Suppressor macrophage treated with lipopolysaccharide for 4 hours (primary cell): ENCODE data around the gene ILDR2.

Experiments
- DNase-seq: peaks from one replicate; pipeline ENCODE4 v3.0.0-alpha.2; 2020

Gene ILDR2

GRCh38 chr1:166969074-166969677 lies 6.2 kb downstream of the ILDR2 start:
- peak; percentile 15 for DNase-seq

GRCh38 chr1:166960858-166961474 lies 14.4 kb downstream of the ILDR2 start:
- DNase-seq = no peak

DNA sequence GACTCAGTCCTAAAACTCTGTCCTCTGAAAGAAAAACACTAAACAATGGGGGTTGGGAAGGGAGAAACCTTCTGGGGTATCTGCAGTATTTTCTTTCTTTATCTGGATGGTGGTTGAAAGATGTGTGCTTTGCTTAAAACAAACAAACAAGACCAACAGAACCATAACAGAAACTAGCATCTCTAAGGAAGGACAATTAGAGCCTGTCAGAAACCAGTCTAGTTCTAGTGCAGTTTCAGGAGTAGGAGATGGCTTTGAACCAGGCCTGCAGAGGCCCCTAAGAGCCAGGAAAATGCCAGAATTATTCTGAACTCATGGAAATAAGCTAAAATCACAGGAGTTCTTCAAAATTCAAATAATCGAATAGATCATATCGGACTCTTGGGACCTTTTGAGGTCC lies 18.5 kb downstream of the ILDR2 start:
- DNase-seq = no peak

GRCh38 chr1:166956057-166956850 lies 19.1 kb downstream of the ILDR2 start:
- no peak for DNase-seq

DNA sequence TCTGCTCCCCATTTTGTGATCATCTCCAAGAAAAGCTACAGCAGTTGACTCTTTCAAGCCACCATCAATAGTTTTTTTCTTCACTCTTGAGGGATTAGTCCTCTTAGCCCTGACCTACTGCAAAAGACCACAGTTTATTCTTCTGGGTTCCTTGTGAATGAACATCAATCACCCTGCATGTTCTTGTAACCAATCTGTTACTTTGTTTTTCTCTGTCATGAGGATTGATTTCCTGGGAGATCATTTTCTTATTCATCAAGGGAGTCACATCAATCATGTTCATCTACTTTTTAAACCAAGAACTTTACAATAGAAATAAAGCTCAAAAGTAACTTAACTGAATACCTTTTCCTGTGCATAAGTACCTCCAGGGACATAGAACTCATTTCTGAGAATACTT lies 21.8 kb downstream of the ILDR2 start:
- DNase-seq = no peak

GRCh38 chr1:166952002-166952746 lies 23.2 kb downstream of the ILDR2 start:
- no peak for DNase-seq

DNA sequence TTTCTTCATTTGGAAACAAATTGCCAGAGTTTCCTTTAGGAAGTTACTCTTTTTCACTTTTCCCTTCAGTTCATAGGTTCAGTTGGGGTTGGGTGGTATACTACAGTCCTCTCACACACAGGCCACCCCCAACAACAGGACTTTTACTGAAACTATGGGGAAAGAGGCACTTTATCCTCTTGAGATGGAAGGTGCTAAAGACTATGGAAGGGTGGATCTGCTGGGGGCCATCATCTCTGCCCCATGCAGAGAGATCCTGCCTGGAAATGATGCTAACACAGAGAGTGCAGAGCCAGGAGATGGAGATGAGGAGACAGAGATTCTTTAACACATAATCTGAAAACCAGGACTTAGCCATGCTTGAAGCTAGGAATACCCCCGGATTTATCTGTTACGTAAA lies 24.3 kb downstream of the ILDR2 start:
- no peak for DNase-seq

- no peak for DNase-seq
Observed at GRCh38 chr1:166950156-166950555, 25.2 kb downstream of the ILDR2 start.

GRCh38 chr1:166948856-166949350 lies 26.4 kb downstream of the ILDR2 start:
- no peak for DNase-seq

GRCh38 chr1:166947398-166948043 lies 27.8 kb downstream of the ILDR2 start:
- peak; percentile 26 for DNase-seq

GRCh38 chr1:166944186-166944967 lies 31.0 kb downstream of the ILDR2 start:
- DNase-seq = no peak

- no peak for DNase-seq
Observed at GRCh38 chr1:166939741-166940375, 35.5 kb downstream of the ILDR2 start.

GRCh38 chr1:166937962-166938361 lies 37.4 kb downstream of the ILDR2 start:
- no peak for DNase-seq

DNA sequence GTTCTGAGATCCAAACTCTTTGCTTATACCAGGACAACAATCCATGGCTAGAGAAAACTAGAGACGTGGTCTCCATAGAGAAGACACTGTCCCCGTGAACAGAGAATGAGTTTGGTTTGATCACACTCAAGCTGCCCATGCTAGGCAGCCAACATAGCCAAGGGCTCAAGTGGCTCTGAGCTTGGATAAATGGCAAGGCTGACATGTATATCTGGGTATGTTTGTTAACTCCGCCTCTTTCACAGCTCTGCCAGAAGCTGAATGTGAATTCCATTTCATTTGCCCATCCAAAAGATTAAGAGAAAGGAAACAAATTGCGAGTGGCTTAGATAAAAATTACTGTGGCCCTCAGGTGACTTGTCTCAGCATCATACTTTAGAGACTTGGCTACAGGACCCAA lies 38.0 kb downstream of the ILDR2 start:
- DNase-seq = no peak

- no peak for DNase-seq
Observed at GRCh38 chr1:166933633-166934032, 41.7 kb downstream of the ILDR2 start.

DNA sequence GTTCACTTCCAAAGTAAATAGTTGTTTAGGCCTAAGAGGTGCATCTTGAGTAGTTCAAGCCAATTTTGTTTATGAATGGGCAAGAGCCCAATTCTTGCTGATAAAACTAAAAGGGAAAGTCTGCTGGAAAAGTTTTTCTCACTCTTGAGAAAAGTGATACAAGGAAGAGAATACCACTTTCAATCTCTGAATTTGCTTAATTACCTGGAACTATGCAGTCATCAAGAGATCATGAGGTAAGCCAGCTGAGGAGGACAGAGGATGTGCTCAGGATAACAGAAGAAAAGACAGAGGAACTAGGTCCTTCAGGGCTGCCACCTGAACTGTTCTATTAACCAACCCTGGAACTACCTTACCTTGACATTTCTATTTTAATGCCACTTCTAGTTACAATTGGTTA lies 42.2 kb downstream of the ILDR2 start:
- DNase-seq = no peak

DNA sequence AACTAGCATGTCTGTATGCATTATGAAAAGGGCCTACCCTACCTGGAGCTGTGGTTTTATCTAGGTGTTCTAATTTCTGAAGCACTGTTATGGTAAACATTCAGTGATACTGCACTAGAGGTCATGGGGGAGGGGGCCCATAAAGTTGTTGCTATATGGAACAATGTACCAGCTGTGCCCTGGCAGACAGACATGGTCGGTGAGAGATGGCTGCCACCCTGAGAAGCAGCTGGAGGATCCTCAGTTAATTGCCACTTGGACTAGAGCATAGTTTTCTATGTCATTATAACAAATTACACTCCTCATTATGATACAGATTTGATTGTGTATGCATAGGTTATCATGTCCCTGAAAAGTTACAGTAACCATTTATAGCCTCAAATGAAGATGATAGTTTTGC lies 45.4 kb downstream of the ILDR2 start:
- no peak for DNase-seq

DNA sequence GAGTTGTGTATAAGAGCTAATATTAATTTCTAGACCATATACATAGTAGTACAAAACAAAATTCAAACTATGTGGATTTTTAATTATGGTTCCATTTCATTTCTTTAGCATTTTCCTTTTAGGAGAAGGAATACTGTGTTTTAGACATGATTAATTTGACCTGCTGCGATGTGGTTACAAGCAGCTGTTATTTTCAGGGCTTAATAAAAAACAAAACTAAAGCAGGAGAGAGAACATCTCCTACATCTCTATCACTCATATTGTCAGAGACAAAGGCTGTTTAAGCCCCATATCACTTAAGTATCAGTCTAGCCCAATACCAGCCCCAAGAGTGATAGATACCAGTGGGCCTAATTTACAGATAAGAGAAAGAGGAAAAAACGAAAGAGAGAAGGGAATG lies 47.6 kb downstream of the ILDR2 start:
- no peak for DNase-seq

DNA sequence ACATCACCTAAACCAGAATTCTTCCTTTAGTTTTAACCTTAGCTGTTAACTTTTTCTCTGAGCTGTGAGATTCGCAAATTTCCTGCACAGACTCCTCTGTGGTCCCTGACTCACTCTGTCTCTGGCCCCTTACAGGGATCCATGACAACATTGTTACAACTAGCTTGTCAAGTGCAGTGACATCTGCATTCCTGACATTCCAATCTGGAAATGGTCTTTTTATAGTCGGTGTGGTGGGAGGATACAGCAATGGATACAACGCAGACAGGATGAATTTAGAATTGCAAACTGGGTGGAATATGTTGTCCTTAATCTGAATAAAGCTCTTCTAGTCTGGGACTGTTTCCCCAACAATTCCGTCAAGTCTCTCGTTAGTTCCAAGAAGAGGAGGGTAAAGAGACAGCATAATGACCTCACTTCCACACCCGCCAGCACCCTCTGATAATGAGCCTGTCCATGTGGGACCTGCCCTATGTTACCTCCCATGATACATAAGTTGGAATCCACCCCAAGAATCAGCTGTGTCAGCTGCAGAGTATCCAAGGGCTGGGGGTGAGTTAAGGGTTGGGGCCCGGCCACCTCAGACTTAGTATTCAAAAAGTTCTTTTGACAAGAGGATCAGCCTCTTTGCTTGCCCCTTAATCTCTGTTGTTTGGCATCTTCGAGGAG lies 49.4 kb downstream of the ILDR2 start:
- DNase-seq = no peak

DNA sequence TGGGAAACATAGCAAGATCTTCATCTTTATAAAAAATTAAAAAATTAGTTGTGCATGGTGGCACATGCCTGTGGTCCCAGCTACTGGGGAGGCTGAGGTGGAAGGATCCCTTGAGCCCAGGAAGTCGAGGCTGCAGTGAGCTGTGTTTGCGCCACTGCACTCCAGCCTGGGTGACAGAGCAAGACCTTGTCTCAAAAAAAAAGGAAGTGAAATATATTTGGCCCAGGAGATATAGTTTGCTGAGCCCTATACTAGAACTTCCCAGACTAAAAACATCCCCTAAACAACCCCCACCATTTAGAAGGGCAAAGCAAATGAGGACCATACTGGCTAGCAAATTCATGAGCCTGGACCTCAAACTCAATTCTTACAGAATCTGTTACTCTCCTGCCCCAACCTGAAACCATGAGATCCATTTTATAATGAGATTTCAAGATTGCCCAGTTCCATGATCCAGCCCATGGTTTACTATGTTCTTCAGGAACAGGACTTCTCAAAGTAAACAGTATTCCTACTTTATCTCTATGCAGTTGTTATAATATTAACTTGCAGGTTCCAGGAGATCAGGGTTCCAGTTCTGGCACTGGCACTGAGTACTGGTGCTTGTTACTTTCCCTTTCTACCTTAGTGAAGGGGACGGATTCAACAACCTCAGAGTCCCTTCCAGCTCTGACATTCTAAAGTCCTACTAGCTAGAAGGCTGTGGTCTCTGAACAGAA lies 50.4 kb downstream of the ILDR2 start:
- DNase-seq = peak; percentile 12
